ENCODE results near the gene CEACAM19.

CEACAM19 gene

DNA sequence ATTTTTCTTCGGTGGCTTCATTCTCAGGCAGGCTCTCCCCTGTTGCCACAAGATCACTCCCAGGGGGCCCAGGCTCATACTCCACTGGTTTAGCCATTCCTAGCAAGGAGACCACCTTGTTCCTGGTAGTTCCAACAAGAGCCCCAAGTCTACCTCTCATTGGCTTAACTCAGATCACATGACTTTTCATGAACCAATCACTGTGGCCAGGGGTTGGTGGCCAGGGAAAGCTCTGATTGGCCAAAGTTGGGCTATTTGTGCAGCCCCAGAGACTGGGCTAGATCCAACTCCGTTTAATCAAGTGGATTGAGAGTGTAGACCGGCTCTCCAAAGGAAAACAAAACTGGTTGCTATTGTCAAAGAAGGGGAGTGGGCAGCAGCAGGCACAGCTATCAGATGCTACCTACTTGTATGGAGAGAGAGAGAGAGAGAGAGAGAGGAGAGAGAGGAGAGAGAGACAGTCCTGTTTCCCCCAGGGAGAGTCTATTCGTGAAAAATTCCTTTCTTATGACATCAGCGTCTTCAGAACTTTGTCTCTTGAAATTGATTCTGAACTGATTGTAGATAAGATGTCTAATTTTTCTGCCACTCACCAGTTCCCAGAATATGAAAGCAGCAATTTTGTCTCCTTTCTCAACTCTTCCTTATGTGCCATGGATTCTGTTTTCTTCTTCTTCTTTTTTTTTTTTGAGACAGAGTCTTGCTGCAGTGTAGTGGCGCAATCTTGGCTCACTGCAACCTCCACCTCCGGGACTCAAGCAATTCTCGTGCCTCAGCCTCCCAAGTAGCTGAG lies 5.9 kb downstream of the CEACAM19 start:
- Histone ChIP-seq H3K36me3 (ENCODE audit: control insufficient read depth, insufficient read depth, low read length) (no peaks in the 10 kb centered on the region), H3K4me1 (peaks cover 5% of the 10 kb centered on the region), H3K27ac (no peak overlapping the region), H3K9ac (no peak overlapping the region), H3K9me3 (ENCODE audit: control insufficient read depth, low read length) (no peaks in the 10 kb centered on the region), H3K79me2 (no peaks in the 10 kb centered on the region), H3K4me2 (ENCODE audit: low read length) (no peak overlapping the region), H3K4me3 (ENCODE audit: low read depth, low read length) (no peak overlapping the region), H2AFZ (peak overlapping the region; percentile 49), H3K27me3 (ENCODE audit: control insufficient read depth, insufficient read depth, low read length) (no peaks in the 10 kb centered on the region)
- TF ChIP-seq, protein P1, sequence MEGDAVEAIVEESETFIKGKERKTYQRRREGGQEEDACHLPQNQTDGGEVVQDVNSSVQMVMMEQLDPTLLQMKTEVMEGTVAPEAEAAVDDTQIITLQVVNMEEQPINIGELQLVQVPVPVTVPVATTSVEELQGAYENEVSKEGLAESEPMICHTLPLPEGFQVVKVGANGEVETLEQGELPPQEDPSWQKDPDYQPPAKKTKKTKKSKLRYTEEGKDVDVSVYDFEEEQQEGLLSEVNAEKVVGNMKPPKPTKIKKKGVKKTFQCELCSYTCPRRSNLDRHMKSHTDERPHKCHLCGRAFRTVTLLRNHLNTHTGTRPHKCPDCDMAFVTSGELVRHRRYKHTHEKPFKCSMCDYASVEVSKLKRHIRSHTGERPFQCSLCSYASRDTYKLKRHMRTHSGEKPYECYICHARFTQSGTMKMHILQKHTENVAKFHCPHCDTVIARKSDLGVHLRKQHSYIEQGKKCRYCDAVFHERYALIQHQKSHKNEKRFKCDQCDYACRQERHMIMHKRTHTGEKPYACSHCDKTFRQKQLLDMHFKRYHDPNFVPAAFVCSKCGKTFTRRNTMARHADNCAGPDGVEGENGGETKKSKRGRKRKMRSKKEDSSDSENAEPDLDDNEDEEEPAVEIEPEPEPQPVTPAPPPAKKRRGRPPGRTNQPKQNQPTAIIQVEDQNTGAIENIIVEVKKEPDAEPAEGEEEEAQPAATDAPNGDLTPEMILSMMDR (IDR thresholded peaks at IDR 0.05) = no peak

DNA sequence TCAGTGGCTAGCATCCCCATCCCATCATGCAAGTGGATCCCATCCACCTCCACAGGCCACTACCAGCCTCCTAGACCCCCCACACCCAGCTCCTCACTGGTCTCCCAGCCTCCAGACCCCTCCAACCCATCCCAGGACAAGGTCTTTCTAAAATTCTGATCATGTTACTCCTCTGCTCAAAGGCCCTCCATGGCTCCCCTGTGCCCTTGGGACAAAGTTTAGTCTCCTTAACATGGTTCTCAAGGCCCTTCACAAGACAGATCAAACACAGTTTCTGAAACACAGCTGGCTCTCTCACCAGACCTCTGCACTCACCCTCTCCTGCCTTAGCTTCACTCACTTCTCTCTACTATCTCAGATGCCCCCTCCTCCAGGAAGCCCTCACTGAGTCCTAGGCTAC lies 9.3 kb downstream of the CEACAM19 start:
- Histone ChIP-seq H3K4me2 (ENCODE audit: low read length) (no peak overlapping the region), H3K9me3 (ENCODE audit: control insufficient read depth, low read length) (no peaks in the 10 kb centered on the region), H3K79me2 (no peaks in the 10 kb centered on the region), H3K9ac (no peak overlapping the region), H2AFZ (no peak overlapping the region), H3K27me3 (ENCODE audit: control insufficient read depth, insufficient read depth, low read length) (no peaks in the 10 kb centered on the region), H3K36me3 (ENCODE audit: control insufficient read depth, insufficient read depth, low read length) (no peaks in the 10 kb centered on the region), H3K27ac (no peak overlapping the region), H3K4me1 (peaks cover 5% of the 10 kb centered on the region), H3K4me3 (ENCODE audit: low read depth, low read length) (no peak overlapping the region)
- TF ChIP-seq, protein P1 (IDR thresholded peaks at IDR 0.05) = no peak

DNA sequence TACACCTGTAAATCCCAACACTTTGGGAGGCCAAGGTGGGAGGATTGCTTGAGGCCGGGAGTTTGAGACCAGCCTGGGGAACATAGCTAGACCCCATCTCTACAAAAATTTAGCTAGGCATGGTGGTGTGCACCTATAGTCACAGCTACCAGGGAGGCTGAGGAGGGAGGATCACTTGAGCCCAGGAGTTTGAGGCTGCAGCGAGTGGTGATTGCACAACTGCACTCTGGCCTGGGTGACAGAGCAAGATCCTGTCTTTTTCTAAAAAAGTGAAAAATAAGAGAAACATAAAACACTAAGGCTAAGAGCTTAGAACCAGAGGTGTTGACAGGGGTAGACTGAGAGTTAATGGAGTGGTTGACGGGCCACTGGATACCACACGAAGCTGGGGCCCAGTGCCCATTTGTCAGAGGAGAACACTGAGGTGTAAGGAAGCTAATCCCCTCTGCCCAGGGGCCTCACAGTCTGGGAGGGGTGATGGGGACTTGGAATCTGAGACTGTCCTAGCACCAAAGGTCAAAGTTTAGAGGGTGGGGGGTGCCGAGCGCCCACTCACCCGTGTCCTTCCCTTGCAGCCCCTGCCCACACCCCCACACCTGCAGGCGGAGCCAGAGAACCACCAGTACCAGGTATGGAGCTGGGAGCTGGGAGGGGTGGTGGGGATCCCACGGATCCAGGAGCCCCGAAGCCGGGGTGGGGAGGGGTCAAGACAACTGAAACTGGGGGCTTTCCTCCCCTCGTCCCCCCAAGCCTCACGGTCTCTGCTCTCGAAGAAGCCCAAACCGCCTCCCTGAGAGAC lies 10.9 kb downstream of the CEACAM19 start:
- TF ChIP-seq, protein P1 (IDR thresholded peaks at IDR 0.05) = no peak
- no peak overlapping the region for H3K4me2 ChIP-seq (ENCODE audit: low read length)
- no peak overlapping the region for H3K4me3 ChIP-seq (ENCODE audit: low read depth, low read length)
- H3K4me1 ChIP-seq = peaks cover 5% of the 10 kb centered on the region
- no peak overlapping the region for H2AFZ ChIP-seq
- no peaks in the 10 kb centered on the region for H3K36me3 ChIP-seq (ENCODE audit: control insufficient read depth, insufficient read depth, low read length)
- no peaks in the 10 kb centered on the region for H3K79me2 ChIP-seq
- H3K9me3 ChIP-seq (ENCODE audit: control insufficient read depth, low read length) = no peaks in the 10 kb centered on the region
- no peak overlapping the region for H3K9ac ChIP-seq
- no peaks in the 10 kb centered on the region for H3K27me3 ChIP-seq (ENCODE audit: control insufficient read depth, insufficient read depth, low read length)
- H3K27ac ChIP-seq = no peak overlapping the region

DNA sequence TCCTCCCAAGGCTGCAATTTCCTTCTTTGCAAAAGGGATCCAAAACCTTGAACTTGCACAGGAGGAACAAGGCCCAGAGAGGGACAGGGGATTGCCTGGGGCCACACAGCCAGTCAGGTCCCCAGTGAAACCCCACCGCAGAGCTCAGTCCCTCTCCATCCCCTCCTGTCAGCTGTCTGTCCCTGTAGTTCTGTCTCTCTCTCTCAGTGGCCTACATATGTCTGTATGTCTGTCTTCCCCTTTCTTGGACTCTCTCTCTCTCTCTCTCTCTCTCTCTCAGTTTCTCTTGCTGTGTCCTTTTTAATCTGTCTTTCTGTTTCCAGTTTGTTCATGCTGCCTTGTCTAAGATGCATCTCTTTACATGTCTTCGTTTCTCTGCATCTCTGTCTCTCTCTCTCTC lies 11.5 kb downstream of the CEACAM19 start:
- Histone ChIP-seq H2AFZ (no peak overlapping the region), H3K79me2 (no peaks in the 10 kb centered on the region), H3K4me3 (ENCODE audit: low read depth, low read length) (no peak overlapping the region), H3K4me2 (ENCODE audit: low read length) (no peak overlapping the region), H3K9ac (no peak overlapping the region), H3K9me3 (ENCODE audit: control insufficient read depth, low read length) (no peaks in the 10 kb centered on the region), H3K4me1 (peaks cover 3% of the 10 kb centered on the region), H3K27ac (no peak overlapping the region), H3K27me3 (ENCODE audit: control insufficient read depth, insufficient read depth, low read length) (no peaks in the 10 kb centered on the region), H3K36me3 (ENCODE audit: control insufficient read depth, insufficient read depth, low read length) (no peaks in the 10 kb centered on the region)
- TF ChIP-seq, protein P1 (IDR thresholded peaks at IDR 0.05) = no peak

Data from parathyroid adenoma (tissue), 2 donors.